ENCODE data around the gene GRPEL2.

DNA sequence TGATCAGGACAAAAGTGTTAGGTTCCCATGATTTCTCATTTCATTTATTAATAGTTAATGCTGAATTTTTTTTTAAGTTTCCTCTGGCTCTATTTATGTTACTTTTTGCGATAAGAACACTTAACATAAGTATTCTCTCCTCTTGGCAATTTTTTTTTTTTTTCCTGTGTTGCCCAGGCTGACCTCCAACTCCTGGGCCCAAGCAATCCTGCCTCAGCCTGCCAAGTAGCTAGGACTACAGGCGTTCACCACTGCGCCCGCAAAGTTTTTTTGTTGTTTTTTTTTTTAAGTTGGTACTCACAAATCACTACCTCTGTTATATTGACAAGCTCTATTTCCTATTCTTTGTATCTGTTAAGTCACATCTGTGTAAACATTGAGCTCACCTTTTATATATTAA lies 6.9 kb downstream of the GRPEL2 start:
- TF ChIP-seq, protein P1, sequence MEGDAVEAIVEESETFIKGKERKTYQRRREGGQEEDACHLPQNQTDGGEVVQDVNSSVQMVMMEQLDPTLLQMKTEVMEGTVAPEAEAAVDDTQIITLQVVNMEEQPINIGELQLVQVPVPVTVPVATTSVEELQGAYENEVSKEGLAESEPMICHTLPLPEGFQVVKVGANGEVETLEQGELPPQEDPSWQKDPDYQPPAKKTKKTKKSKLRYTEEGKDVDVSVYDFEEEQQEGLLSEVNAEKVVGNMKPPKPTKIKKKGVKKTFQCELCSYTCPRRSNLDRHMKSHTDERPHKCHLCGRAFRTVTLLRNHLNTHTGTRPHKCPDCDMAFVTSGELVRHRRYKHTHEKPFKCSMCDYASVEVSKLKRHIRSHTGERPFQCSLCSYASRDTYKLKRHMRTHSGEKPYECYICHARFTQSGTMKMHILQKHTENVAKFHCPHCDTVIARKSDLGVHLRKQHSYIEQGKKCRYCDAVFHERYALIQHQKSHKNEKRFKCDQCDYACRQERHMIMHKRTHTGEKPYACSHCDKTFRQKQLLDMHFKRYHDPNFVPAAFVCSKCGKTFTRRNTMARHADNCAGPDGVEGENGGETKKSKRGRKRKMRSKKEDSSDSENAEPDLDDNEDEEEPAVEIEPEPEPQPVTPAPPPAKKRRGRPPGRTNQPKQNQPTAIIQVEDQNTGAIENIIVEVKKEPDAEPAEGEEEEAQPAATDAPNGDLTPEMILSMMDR (IDR thresholded peaks at IDR 0.05) = no peak
- no peak for TF ChIP-seq EZH2phosphoT487 (IDR thresholded peaks at IDR 0.05)

Measured in neural progenitor cell (in vitro differentiated cells).